Nephron (organoid): ENCODE data around the gene PPP3CA.

ENCODE experiments used
- H3K27ac Mint-ChIP-seq, 3 experiments: 2 replicates each; pipeline ENCODE4 v1.8.0; 2020; ENCODE audit warnings: mixed read lengths in 3 of 3, mild to moderate bottlenecking in 2 of 3, moderate library complexity in 1 of 3
- H3K27me3 Mint-ChIP-seq: 2 replicates; pipeline ENCODE4 v1.8.0; 2021; ENCODE audit warnings: low read depth, mild to moderate bottlenecking, moderate library complexity, mixed read lengths
- H3K36me3 Mint-ChIP-seq: 2 replicates; pipeline ENCODE4 v1.8.0; 2020; ENCODE audit warnings: low read depth, mixed read lengths
- H3K4me1 Mint-ChIP-seq: 2 replicates; pipeline ENCODE4 v1.8.0; 2020; ENCODE audit warnings: mixed read lengths
- H3K4me3 Mint-ChIP-seq, 3 experiments: 2 replicates each; pipeline ENCODE4 v1.8.0; 2020; ENCODE audit warnings: mild to moderate bottlenecking in 3 of 3, mixed read lengths in 3 of 3, moderate library complexity in 2 of 3
- H3K9me3 Mint-ChIP-seq: 2 replicates; pipeline ENCODE4 v1.8.0; 2020; ENCODE audit warnings: mixed read lengths
- CTCF ChIP-seq, 3 experiments: fragments of 200-600 bp; sonication (generic); IDR thresholded peaks; one replicate each; pipeline ENCODE4 v1.5.0; 2021; ENCODE audit warnings: antibody characterized with exemption in 3 of 3; ENCODE audit not compliant: unreplicated experiment in 3 of 3

PPP3CA gene

GRCh38 chr4:101039367-101039766, 308.0 kb downstream of the PPP3CA start:
- H3K27me3 Mint-ChIP-seq: no peaks in the 10 kb centered on the region
- H3K36me3 Mint-ChIP-seq: peaks cover 30% of the 10 kb centered on the region
- no peaks in the 10 kb centered on the region for H3K9me3 Mint-ChIP-seq
- no peak for TF ChIP-seq CTCF (IDR thresholded peaks at IDR 0.05; ENCODE audit: unreplicated experiment in 3 of 3)
- no peak overlapping the region for H3K4me3 Mint-ChIP-seq
- peaks cover 5% of the 10 kb centered on the region for H3K4me1 Mint-ChIP-seq
- H3K27ac Mint-ChIP-seq: no peak overlapping the region

- Mint-ChIP-seq H3K27me3 (no peaks in the 10 kb centered on the region), H3K9me3 (no peaks in the 10 kb centered on the region), H3K27ac (no peak overlapping the region), H3K36me3 (peaks cover 30% of the 10 kb centered on the region), H3K4me1 (peaks cover 3% of the 10 kb centered on the region), H3K4me3 (no peak overlapping the region)
- TF ChIP-seq CTCF (IDR thresholded peaks at IDR 0.05; ENCODE audit: unreplicated experiment in 3 of 3): no peak
These were observed 309.4 kb downstream of the PPP3CA start for GRCh38 chr4:101037938-101038413.

- Mint-ChIP-seq H3K4me3 (no peak overlapping the region), H3K9me3 (no peaks in the 10 kb centered on the region), H3K27ac (no peak overlapping the region), H3K36me3 (peaks cover 27% of the 10 kb centered on the region), H3K27me3 (no peaks in the 10 kb centered on the region), H3K4me1 (no peaks in the 10 kb centered on the region)
- TF ChIP-seq CTCF (IDR thresholded peaks at IDR 0.05; ENCODE audit: unreplicated experiment in 3 of 3): no peak
These were observed 310.1 kb downstream of the PPP3CA start for GRCh38 chr4:101037249-101037648.

GRCh38 chr4:101035487-101035886, 311.8 kb downstream of the PPP3CA start:
- Mint-ChIP-seq H3K4me1 (no peaks in the 10 kb centered on the region), H3K4me3 (no peak overlapping the region), H3K36me3 (peaks cover 37% of the 10 kb centered on the region)

GRCh38 chr4:101033986-101034385, 313.3 kb downstream of the PPP3CA start:
- H3K9me3 Mint-ChIP-seq: no peaks in the 10 kb centered on the region
- H3K36me3 Mint-ChIP-seq: peaks cover 31% of the 10 kb centered on the region
- no peaks in the 10 kb centered on the region for H3K27me3 Mint-ChIP-seq
- no peaks in the 10 kb centered on the region for H3K4me1 Mint-ChIP-seq
- H3K4me3 Mint-ChIP-seq: no peak overlapping the region
- no peak for TF ChIP-seq CTCF (IDR thresholded peaks at IDR 0.05; ENCODE audit: unreplicated experiment in 3 of 3)
- H3K27ac Mint-ChIP-seq: no peak overlapping the region

More at GRCh38 chr4:101035487-101035886, 311.8 kb downstream of the PPP3CA start:
- no peak for TF ChIP-seq CTCF (IDR thresholded peaks at IDR 0.05; ENCODE audit: unreplicated experiment in 3 of 3)
- Mint-ChIP-seq H3K27ac (no peak overlapping the region), H3K9me3 (no peaks in the 10 kb centered on the region), H3K27me3 (no peaks in the 10 kb centered on the region)

- H3K27me3 Mint-ChIP-seq: no peaks in the 10 kb centered on the region
- H3K36me3 Mint-ChIP-seq: peaks cover 20% of the 10 kb centered on the region
- no peak for TF ChIP-seq CTCF (IDR thresholded peaks at IDR 0.05; ENCODE audit: unreplicated experiment in 3 of 3)
- H3K9me3 Mint-ChIP-seq: no peaks in the 10 kb centered on the region
- no peaks in the 10 kb centered on the region for H3K4me1 Mint-ChIP-seq
- H3K4me3 Mint-ChIP-seq: no peak overlapping the region
- no peak overlapping the region for H3K27ac Mint-ChIP-seq
These were observed 314.8 kb downstream of the PPP3CA start for GRCh38 chr4:101032541-101032940.
